MCF 10A (cell line): ENCODE measurements around the gene DNAJB11. TPM values are rescaled to one million over a fixed set of nuclear protein-coding genes. Genes with fewer than 3 reads are reported as not detected.

Experiments used
- BruUV-seq: library from RNA; stranded (reverse); fragments of 400-500 nt; replicated peaks from 2 replicates; lab custom pipeline; 2021; lab: Mats Ljungman, UMichigan
- CTCF ChIA-PET: fragments of 300-600 bp; sonication (Branson Sonifier 250); formaldehyde crosslinking; extraction: SDS; loops from one replicate; lab custom pipeline; 2021; ENCODE audit warnings: antibody characterized with exemption, inconsistent platforms; lab: Yijun Ruan, JAX
- POLR2A ChIA-PET: fragments of 300-600, 350-650 bp; sonication (Branson Sonifier 250); formaldehyde crosslinking; extraction: SDS; loops from one replicate; lab custom pipeline; 2020; ENCODE audit warnings: antibody characterized with exemption, inconsistent platforms; lab: Yijun Ruan, JAX
- DNase-seq: peaks from one replicate; pipeline ENCODE4 v3.0.0-alpha.2; 2018; ENCODE audit not compliant: unreplicated experiment
- H3K27ac Mint-ChIP-seq: one replicate; pipeline ENCODE4 v1.8.0; 2022; ENCODE audit warnings: mild to moderate bottlenecking, low read depth, mixed read lengths; ENCODE audit not compliant: unreplicated experiment
- H3K27me3 Mint-ChIP-seq: one replicate; pipeline ENCODE4 v1.8.0; 2022; ENCODE audit warnings: mixed read lengths; ENCODE audit not compliant: insufficient read depth, unreplicated experiment
- H3K36me3 Mint-ChIP-seq: one replicate; pipeline ENCODE4 v1.8.0; 2022; ENCODE audit warnings: mild to moderate bottlenecking, moderate library complexity, mixed read lengths; ENCODE audit not compliant: insufficient read depth, unreplicated experiment
- H3K4me1 Mint-ChIP-seq: one replicate; pipeline ENCODE4 v1.8.0; 2022; ENCODE audit warnings: mixed read lengths; ENCODE audit not compliant: insufficient read depth, unreplicated experiment
- H3K4me3 Mint-ChIP-seq: one replicate; pipeline ENCODE4 v1.8.0; 2022; ENCODE audit warnings: mild to moderate bottlenecking, moderate library complexity, mixed read lengths; ENCODE audit not compliant: unreplicated experiment
- H3K9me3 Mint-ChIP-seq: one replicate; pipeline ENCODE4 v1.8.0; 2022; ENCODE audit warnings: mixed read lengths; ENCODE audit not compliant: unreplicated experiment
- CTCF ChIP-seq: fragments of 200-600 bp; IDR thresholded peaks from one replicate; pipeline ENCODE4 v1.8.0; 2022; ENCODE audit warnings: antibody characterized with exemption, mild to moderate bottlenecking; ENCODE audit not compliant: unreplicated experiment
- intact Hi-C: fragments of 100-400 bp; cut with micrococcal nuclease; formaldehyde crosslinking; loops from 2 replicates; pipeline ENCODE4 v1.14.1; 2022
- total RNA-seq: library from RNA; stranded (reverse); gene quantifications from 2 replicates; pipeline ENCODE4 v1.2.3, GENCODE V29; 2022

The DNAJB11 gene
- total RNA-seq, 1 experiment from 2014 or later, result 116 TPM

- ChIA-PET POLR2A (interaction anchor here (14.3 kb wide), 1 partner anchor 23 kb away, joined by 161 read pairs; the partner anchor contains the start of genes DNAJB11 and TBCCD1), CTCF (interaction anchor here (0.6 to 9.6 kb wide), 3 partner anchors 22 to 1905 kb away, joined by 3 to 100 read pairs (median 3); partner anchors contain the start of gene AHSG)
- Mint-ChIP-seq H3K36me3 (no peaks in the 10 kb centered on the region), H3K4me1 (peaks cover 31% of the 10 kb centered on the region), H3K27ac (no peak overlapping the region), H3K9me3 (no peaks in the 10 kb centered on the region), H3K4me3 (no peak overlapping the region), H3K27me3 (no peaks in the 10 kb centered on the region)
- intact Hi-C loops, result no loop called here
- BruUV-seq, result no TSS peak
- DNase-seq, result no peak
- TF ChIP-seq CTCF, result no peak
Observed at GRCh38 chr3:186592682-186593081, 22.2 kb downstream of the DNAJB11 start.

GRCh38 chr3:186593862-186594261 lies 23.3 kb downstream of the DNAJB11 start:
- ChIA-PET POLR2A (no interaction called here), CTCF (interaction anchor here (0.7 to 9.6 kb wide), 3 partner anchors 10 to 21 kb away, joined by 3 to 100 read pairs (median 6); partner anchors contain the start of gene AHSG)
- no peak for DNase-seq
- Mint-ChIP-seq H3K36me3 (no peaks in the 10 kb centered on the region), H3K4me1 (peaks cover 32% of the 10 kb centered on the region), H3K9me3 (no peaks in the 10 kb centered on the region), H3K27ac (no peak overlapping the region), H3K4me3 (no peak overlapping the region), H3K27me3 (no peaks in the 10 kb centered on the region)
- no TSS peak for BruUV-seq
- TF ChIP-seq CTCF, result no peak
- intact Hi-C loops, result no loop called here

GRCh38 chr3:186594591-186595113 lies 24.1 kb downstream of the DNAJB11 start:
- CTCF ChIA-PET, result interaction anchor here (0.7 to 9.6 kb wide), 3 partner anchors 15 to 29 kb away, joined by 3 to 100 read pairs (median 6); partner anchors contain the start of gene AHSG
- POLR2A ChIA-PET, result no interaction called here
- BruUV-seq, result no TSS peak
- no peak for TF ChIP-seq CTCF
- intact Hi-C loops, result no loop called here
- H3K27ac Mint-ChIP-seq, result no peak overlapping the region
- no peaks in the 10 kb centered on the region for H3K36me3 Mint-ChIP-seq
- DNase-seq, result no peak
- H3K27me3 Mint-ChIP-seq, result no peaks in the 10 kb centered on the region
- no peaks in the 10 kb centered on the region for H3K9me3 Mint-ChIP-seq
- peaks cover 36% of the 10 kb centered on the region for H3K4me1 Mint-ChIP-seq
- H3K4me3 Mint-ChIP-seq, result no peak overlapping the region

- no peaks in the 10 kb centered on the region for H3K27me3 Mint-ChIP-seq
- no peaks in the 10 kb centered on the region for H3K9me3 Mint-ChIP-seq
- TSS peak; percentile 86 for BruUV-seq
- intact Hi-C loops, result no loop called here
- no peak for TF ChIP-seq CTCF
- H3K4me3 Mint-ChIP-seq, result peak overlapping the region; percentile 54
- DNase-seq, result peak; percentile 57
- no peaks in the 10 kb centered on the region for H3K36me3 Mint-ChIP-seq
- peak overlapping the region; percentile 86 for H3K27ac Mint-ChIP-seq
- peaks cover 27% of the 10 kb centered on the region for H3K4me1 Mint-ChIP-seq
- POLR2A ChIA-PET, result interaction anchor here (0.6 to 2.3 kb wide), 10 partner anchors 14 to 658 kb away, joined by 3 to 6 read pairs (median 3); partner anchors contain the start of gene EIF4A2
- CTCF ChIA-PET, result interaction anchor here (0.7 to 3.2 kb wide), 3 partner anchors 13 to 433 kb away, joined by 4 to 36 read pairs (median 12); no protein-coding TSS in a partner anchor
Observed at GRCh38 chr3:186596568-186597287, 26.2 kb downstream of the DNAJB11 start.
